Measurements from ENCODE around the gene ABCD2.

DNA sequence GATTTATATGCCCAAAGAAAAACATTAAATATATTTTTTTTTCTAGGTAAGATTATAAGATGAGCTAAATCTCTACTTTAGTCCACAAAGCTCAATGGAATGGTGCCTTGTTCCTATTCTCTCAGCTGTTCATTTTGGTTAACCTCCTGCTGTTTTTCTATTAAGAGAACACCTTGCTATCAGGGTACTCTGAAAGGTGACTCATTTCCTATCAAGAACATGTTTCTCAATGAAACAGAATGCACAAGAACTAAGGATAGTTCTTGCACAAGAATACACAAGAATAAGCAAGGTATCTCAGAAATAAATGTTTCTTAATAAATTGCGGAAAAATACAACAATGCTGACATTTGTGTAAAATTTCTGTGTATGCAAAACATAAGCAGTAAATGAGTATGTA lies 14.1 kb downstream of the ABCD2 start:
- TF ChIP-seq CTCF (IDR thresholded peaks at IDR 0.05; ENCODE audit: low read length) (no peak), EZH2 (optimal IDR thresholded peaks at IDR 0.05; ENCODE audit: low read depth, low read length) (no peak)
